Fibroblast of the aortic adventitia (primary cell): Measurements from ENCODE around the gene EML4. TPM values are rescaled to one million over a fixed set of nuclear protein-coding genes. Genes with fewer than 3 reads are reported as not detected.

Experiments
- total RNA-seq: library from RNA; depleted of rRNA; stranded (reverse); fragments of >200 nt; gene quantifications from 2 replicates; pipeline ENCODE4 v1.2.3, GENCODE V29; 2012; ENCODE audit warnings: low replicate concordance

EML4 gene
- total RNA-seq, 1 donor = 50.9 TPM

Other genes starting within 250 kb of the EML4 start
- gene PKDCC, start 121.3 kb upstream of the EML4 start, total RNA-seq = 19.7 and 57.8 TPM in 2 replicates
- 181 and 197 TPM in 2 replicates for gene COX7A2L, start 191.9 kb downstream of the EML4 start, total RNA-seq